Measurements from ENCODE around the gene MAPK8IP2. TPM values are rescaled to one million over a fixed set of nuclear protein-coding genes. Genes with fewer than 3 reads are reported as not detected.

Gene MAPK8IP2
- total RNA-seq, 4 donors from 2014 or later: 1.3 to 2.9 (median 1.7) TPM

DNA sequence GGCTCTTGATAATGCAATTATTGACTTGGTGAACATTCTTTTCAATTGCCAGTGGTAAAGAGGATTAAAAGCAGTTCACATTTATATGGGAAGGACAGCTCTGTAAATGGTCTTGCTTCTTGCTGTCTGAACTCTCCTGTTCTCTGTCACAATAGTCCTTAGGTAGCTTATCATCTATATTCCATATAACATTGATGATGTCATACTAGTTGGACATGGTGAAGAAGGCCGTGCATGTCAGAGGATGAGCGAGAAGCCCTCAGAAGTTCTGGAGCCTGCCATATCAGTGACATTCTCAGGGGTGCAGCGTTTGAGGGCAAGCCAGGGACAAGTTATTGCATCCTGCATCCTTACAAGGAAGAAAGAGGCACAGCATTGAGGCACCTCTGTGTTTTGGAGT is 15.4 kb upstream of the MAPK8IP2 start:
- TF ChIP-seq, protein P1, sequence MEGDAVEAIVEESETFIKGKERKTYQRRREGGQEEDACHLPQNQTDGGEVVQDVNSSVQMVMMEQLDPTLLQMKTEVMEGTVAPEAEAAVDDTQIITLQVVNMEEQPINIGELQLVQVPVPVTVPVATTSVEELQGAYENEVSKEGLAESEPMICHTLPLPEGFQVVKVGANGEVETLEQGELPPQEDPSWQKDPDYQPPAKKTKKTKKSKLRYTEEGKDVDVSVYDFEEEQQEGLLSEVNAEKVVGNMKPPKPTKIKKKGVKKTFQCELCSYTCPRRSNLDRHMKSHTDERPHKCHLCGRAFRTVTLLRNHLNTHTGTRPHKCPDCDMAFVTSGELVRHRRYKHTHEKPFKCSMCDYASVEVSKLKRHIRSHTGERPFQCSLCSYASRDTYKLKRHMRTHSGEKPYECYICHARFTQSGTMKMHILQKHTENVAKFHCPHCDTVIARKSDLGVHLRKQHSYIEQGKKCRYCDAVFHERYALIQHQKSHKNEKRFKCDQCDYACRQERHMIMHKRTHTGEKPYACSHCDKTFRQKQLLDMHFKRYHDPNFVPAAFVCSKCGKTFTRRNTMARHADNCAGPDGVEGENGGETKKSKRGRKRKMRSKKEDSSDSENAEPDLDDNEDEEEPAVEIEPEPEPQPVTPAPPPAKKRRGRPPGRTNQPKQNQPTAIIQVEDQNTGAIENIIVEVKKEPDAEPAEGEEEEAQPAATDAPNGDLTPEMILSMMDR (IDR thresholded peaks at IDR 0.05): no peak
- no peak for TF ChIP-seq POLR2A (IDR thresholded peaks at IDR 0.05)
- H3K4me1 ChIP-seq: peaks cover 17 to 24% (median 19%) of the 10 kb centered on the region in 3 donors
- H3K27ac ChIP-seq: no peak overlapping the region
- WGBS, 2 donors: 84 to 93% methylated on average over 3 of the region's 3 CpGs
- no peaks in the 10 kb centered on the region for H3K9me3 ChIP-seq
- no peak for DNase-seq
- intact Hi-C loops (cut with DNase I): no loop called here
- H3K4me3 ChIP-seq: no peak overlapping the region
- H3K27me3 ChIP-seq: no peaks in the 10 kb centered on the region
- H3K36me3 ChIP-seq: peaks cover 0 to 12% (median 6%) of the 10 kb centered on the region in 3 donors

DNA sequence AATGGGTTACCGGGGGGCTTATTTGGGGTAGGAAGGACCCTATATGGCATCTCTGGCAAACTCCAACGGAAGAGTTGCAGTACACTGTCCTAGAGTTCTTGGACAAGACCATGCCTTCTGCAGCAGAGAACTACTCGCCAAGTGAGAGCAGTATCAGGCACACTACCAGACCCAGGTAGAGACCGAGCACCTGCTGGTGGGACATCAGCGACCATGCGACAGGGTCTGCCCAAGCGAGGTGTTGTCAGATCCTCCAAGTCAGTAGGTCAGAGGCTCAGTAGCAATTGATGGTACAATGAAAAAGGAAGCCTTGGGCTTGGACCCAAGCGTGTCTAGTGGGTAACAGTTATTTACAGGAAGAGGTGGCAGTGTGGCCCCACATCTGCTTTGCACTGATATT is 14.8 kb upstream of the MAPK8IP2 start:
- Histone ChIP-seq H3K36me3 (peaks cover 0 to 6% (median 6%) of the 10 kb centered on the region in 3 donors), H3K27ac (no peak overlapping the region), H3K4me3 (no peak overlapping the region), H3K9me3 (no peaks in the 10 kb centered on the region), H3K4me1 (peaks cover 17 to 24% (median 19%) of the 10 kb centered on the region in 3 donors), H3K27me3 (no peaks in the 10 kb centered on the region)
- TF ChIP-seq, protein P1 (IDR thresholded peaks at IDR 0.05): no peak
- no peak for TF ChIP-seq POLR2A (IDR thresholded peaks at IDR 0.05)
- no peak for DNase-seq
- intact Hi-C loops (cut with DNase I): no loop called here
- 84 to 96% methylated on average over 2 to 6 of the region's 8 CpGs for WGBS, 2 donors

DNA sequence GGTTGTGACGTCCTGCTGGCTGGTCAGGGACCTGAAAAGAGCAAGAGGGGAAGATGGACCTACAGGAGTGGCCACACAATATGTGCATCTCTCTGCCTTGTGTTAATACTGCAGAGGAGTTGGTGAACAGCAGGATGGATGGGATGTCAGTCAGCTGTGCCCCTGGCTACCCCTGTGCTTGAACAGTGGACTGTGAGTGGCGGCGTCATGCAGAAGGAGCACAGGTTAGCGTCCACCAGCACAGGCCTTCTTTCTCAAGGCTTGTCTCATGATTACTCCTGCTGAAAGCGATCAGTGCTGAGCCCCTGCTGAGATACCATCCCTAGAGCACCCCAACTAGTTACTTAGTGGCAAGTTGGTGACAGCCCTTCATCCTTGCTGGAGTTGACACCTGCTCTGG is 14.2 kb upstream of the MAPK8IP2 start:
- no peak overlapping the region for H3K4me3 ChIP-seq
- no peaks in the 10 kb centered on the region for H3K9me3 ChIP-seq
- WGBS, 2 donors: 84 to 93% methylated on average over 4 to 5 of the region's 5 CpGs
- DNase-seq: no peak
- no peaks in the 10 kb centered on the region for H3K27me3 ChIP-seq
- peaks cover 12 to 19% (median 15%) of the 10 kb centered on the region in 3 donors for H3K4me1 ChIP-seq
- no peak overlapping the region for H3K27ac ChIP-seq
- no peak for TF ChIP-seq POLR2A (IDR thresholded peaks at IDR 0.05)
- TF ChIP-seq, protein P1 (IDR thresholded peaks at IDR 0.05): no peak
- intact Hi-C loops (cut with DNase I): no loop called here
- H3K36me3 ChIP-seq: peaks cover 0 to under 1% (median 0%) of the 10 kb centered on the region in 3 donors

DNA sequence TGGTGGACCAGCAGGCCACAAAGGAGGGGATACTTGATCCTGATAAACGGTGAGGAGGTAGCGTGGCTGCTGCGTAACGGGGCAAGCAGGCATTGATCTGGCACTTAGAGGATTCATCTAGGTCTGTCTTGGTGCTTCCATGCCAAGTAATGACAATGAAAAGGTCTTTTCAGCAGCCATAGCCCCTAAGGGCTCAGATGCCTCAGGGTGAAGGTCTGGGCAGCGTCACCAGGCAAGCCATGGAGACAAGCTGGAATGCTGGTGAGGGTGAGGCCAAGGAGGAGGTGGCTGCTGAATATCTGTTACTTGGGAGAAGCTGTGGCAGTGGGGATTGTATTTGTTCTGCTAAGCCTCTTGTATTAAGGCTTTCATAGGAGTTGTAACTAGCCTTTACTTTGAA is 13.2 kb upstream of the MAPK8IP2 start:
- WGBS, 2 donors: 67 to 93% methylated on average over 1 to 5 of the region's 5 CpGs
- TF ChIP-seq POLR2A (IDR thresholded peaks at IDR 0.05): no peak
- TF ChIP-seq, protein P1 (IDR thresholded peaks at IDR 0.05): no peak

DNA sequence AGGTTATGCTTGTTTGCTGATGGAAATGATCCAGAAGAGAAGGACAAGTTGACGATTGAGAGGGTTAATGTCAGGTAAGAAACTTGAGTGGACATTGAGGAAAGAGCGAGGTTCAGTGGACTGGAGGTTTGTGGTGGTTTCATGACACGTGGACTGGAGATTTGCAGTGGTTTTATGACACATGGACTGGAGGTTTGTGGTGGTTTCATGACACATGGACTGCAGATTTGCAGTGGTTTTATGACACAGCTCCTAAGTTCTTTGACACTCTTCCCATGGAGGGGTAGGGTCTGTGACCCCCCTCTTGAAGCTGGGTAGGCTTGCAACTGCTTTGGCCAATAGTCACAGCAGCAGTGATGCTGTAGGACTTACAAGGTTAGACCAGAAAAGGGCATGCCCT is 5.4 kb upstream of the MAPK8IP2 start:
- 83 to 94% methylated on average over 3 of the region's 3 CpGs for WGBS, 2 donors
- TF ChIP-seq POLR2A (IDR thresholded peaks at IDR 0.05): no peak
- TF ChIP-seq, protein P1 (IDR thresholded peaks at IDR 0.05): no peak

More for the DNA sequence above, 13.2 kb upstream of the MAPK8IP2 start:
- intact Hi-C loops (cut with DNase I): no loop called here
- no peak overlapping the region for H3K27ac ChIP-seq
- H3K27me3 ChIP-seq: no peaks in the 10 kb centered on the region
- no peaks in the 10 kb centered on the region for H3K9me3 ChIP-seq
- H3K36me3 ChIP-seq: no peaks in the 10 kb centered on the region
- no peak overlapping the region for H3K4me3 ChIP-seq
- H3K4me1 ChIP-seq: peaks cover 7 to 11% (median 10%) of the 10 kb centered on the region in 3 donors
- no peak for DNase-seq

More for the DNA sequence above, 5.4 kb upstream of the MAPK8IP2 start:
- peaks cover 0 to 7% (median 1%) of the 10 kb centered on the region in 3 donors for H3K4me1 ChIP-seq
- H3K27ac ChIP-seq: no peak overlapping the region
- DNase-seq: no peak
- no peaks in the 10 kb centered on the region for H3K36me3 ChIP-seq
- intact Hi-C loops (cut with DNase I): no loop called here
- H3K9me3 ChIP-seq: no peaks in the 10 kb centered on the region
- peaks cover 0 to 23% (median 0%) of the 10 kb centered on the region in 4 donors for H3K27me3 ChIP-seq
- no peak overlapping the region for H3K4me3 ChIP-seq

Measured in esophagus squamous epithelium (tissue), 5 donors.